Muscle of back (tissue), 11 donors: ENCODE results near the gene SLC6A8. TPM values are rescaled to one million over a fixed set of nuclear protein-coding genes. Genes with fewer than 3 reads are reported as not detected.

Source experiments
- DNase-seq, 3 donors: peaks; one replicate each; pipeline versions ENCODE4 v3.0.0 to v3.0.0-alpha.2; 2013
- polyA plus RNA-seq, 10 donors: library from polyadenylated mRNA; unstranded; fragments of 120-200 nt; gene quantifications; one replicate each; pipeline ENCODE4 v1.2.1, GENCODE V29; 2013; ENCODE audit not compliant: insufficient read length in 10 of 10

The SLC6A8 gene
- polyA plus RNA-seq, 10 donors: 22.4 to 41.9 (median 35.3) TPM

DNA sequence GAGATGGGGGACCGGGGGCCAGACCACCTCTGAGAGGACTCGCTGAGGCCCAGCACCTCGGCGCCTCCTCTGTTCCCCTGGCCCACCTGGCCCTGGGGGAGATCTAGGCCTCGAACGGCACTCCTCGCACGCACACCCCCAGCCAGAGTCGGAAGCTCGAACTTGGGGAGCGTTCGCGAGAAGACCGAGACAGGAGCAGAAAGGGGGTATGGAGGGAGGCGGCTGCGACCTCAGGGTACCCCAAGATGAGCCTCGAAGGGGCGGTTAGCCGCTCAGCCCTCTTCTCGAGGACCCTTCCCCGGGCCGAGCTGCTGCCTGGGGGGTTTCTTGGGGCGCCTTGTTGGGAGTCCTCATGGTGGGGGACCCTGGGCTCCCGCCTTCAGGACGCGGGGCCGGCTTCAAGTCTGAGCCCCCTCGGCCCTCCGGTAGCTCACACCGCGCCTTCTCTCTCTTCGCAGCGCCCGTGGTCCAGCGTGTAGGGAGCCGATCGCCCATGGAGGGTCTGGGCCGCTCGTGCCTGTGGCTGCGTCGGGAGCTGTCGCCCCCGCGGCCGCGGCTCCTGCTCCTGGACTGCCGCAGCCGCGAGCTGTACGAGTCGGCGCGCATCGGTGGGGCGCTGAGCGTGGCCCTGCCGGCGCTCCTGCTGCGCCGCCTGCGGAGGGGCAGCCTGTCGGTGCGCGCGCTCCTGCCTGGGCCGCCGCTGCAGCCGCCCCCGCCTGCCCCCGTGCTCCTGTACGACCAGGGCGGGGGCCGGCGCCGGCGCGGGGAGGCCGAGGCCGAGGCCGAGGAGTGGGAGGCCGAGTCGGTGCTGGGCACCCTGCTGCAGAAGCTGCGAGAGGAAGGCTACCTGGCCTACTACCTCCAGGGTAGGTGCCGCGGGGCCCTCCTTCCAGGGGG, 40.0 kb upstream of the SLC6A8 start:
- DNase-seq: no peak

GRCh38 chrX:153648358-153649177, 39.2 kb upstream of the SLC6A8 start:
- no peak for DNase-seq

DNA sequence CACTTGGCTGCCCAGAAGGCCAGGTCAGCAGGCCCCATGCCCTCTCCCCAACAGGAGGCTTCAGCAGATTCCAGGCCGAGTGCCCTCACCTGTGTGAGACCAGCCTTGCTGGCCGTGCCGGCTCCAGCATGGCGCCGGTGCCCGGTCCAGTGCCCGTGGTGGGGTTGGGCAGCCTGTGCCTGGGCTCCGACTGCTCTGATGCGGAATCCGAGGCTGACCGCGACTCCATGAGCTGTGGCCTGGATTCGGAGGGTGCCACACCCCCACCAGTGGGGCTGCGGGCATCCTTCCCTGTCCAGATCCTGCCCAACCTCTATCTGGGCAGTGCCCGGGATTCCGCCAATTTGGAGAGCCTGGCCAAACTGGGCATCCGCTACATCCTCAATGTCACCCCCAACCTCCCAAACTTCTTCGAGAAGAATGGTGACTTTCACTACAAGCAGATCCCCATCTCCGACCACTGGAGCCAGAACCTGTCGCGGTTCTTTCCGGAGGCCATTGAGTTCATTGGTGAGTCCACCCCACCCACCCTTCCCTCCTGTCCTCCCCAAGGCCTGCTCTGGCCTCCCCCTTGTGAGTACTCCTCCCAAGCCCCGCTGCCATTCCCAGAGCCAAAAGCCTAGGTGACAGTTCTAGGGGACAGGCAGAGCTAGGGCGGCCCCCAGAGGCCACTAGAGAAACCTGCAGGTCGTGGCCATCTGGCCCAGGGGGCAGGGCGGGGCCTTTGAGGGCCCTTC, 38.4 kb upstream of the SLC6A8 start:
- DNase-seq: no peak

- no peak for DNase-seq
Observed at GRCh38 chrX:153649915-153650782, 37.6 kb upstream of the SLC6A8 start.

DNA sequence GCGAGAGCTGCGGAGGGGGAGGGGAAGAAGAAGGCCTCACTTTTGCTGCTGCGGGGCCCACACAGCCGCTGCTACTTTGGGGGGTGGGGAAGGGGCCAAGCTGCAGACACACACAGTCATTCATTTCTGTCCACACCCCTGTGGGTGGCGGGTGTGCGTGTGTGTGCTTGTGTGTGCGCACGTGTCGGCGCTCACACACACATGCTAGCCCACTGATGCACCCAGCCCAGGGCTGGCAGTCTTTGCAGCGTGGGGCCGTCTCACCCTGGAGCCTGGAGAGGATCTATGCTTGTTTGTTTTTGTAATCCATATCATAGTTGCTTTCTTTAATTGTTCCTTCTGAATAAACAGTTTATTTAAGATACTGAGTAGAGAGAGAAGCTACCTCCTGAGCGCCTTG, 36.8 kb upstream of the SLC6A8 start:
- DNase-seq: no peak

DNA sequence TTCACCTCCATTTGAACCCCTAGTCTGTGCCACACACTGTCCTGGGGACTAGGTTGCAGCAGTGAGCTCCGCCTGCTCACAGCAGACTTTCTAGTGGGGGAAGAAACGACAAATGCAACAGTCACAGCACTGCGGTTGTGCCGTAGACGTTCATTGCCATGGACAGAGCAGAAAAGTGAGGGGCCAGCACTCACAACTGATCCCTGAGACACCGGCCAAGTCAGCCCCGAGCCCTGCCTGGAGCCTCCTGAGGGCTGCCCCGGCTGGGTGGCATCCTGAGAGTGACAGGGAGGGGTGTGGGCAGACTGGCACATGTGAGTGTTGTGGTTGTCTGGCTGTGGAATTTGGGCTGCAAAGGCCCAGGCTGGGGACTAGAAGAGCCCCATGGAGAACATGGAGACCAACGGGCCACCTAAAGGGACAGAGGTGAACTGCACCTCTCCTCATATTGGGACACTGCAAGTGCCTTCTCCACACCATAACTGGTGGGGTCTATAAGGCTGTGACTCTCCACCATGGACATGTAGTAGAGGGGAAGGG, 36.1 kb upstream of the SLC6A8 start:
- DNase-seq: no peak

- DNase-seq: no peak
Observed at GRCh38 chrX:153653556-153653955, 34.2 kb upstream of the SLC6A8 start.

- DNase-seq: no peak
Observed at GRCh38 chrX:153657161-153657560, 30.6 kb upstream of the SLC6A8 start.

DNA sequence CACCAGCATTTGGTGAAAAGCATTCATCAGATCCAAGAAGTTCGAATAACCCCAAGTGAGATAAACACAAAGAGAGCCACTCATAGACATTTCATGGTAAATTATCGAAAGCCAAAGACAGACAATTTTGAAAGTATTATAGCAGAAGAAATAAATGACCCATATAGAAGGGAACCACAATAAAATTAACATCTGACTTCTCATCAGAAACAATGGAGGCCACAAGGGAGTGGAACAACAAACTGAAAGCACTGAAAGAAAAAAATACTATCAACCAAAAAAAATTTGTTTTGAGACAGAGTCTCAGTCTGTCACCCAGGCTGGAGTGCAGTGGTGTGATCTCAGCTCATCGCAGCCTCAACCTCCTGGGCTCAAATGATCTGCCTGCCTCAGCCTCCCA, 28.5 kb upstream of the SLC6A8 start:
- no peak for DNase-seq

DNA sequence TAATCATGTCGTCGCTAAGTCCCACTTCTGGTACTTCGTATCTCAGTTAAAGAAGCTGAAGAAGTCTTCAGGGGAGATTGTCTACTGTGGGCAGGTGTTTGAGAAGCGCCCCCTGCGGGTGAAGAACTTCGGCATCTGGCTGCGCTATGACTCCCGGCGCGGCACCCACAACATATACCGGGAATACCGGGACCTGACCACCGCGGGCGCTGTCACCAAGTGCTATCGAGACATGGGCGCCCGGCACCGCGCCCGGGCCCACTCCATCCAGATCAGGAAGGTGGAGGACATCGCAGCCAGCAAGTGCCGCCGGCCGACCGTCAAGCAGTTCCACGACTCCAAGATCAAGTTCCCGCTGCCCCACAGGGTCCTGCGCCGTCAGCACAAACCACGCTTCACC, 25.5 kb upstream of the SLC6A8 start:
- no peak for DNase-seq

DNA sequence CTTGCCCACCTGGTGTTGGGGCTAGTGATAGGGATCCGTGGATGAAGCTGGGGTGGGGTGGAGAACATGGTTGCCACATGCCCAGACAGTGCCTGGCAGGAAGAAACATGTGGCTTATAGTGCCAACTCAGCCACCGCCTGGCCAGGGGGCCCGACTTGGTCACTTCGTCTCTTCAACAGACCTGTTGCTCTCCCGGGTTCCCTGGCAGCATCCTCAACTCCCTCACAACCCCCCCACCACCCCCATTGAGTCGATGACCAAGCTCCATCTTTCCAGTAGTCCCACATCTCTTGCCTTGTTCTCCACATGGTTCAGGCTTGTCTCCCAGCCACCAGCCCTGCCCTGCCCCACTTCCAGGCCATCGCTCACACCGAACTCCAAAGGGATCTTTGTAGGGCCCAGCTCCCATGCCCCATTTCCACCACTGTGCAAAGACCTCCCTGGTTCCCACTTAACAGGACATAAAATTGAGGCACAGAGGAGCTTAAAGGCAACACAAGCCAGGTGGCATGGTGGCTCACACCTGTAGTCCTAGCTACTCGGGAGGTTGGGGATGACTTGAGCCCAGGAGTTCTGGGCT, 21.9 kb upstream of the SLC6A8 start:
- no peak for DNase-seq

- no peak for DNase-seq
Observed at GRCh38 chrX:153667281-153667955, 20.3 kb upstream of the SLC6A8 start.

- DNase-seq: peak; percentile 57 to 88 (median 83)
Observed at GRCh38 chrX:153667956-153668396, 19.8 kb upstream of the SLC6A8 start.

- DNase-seq: no peak
Observed at GRCh38 chrX:153668423-153669173, 19.1 kb upstream of the SLC6A8 start.

DNA sequence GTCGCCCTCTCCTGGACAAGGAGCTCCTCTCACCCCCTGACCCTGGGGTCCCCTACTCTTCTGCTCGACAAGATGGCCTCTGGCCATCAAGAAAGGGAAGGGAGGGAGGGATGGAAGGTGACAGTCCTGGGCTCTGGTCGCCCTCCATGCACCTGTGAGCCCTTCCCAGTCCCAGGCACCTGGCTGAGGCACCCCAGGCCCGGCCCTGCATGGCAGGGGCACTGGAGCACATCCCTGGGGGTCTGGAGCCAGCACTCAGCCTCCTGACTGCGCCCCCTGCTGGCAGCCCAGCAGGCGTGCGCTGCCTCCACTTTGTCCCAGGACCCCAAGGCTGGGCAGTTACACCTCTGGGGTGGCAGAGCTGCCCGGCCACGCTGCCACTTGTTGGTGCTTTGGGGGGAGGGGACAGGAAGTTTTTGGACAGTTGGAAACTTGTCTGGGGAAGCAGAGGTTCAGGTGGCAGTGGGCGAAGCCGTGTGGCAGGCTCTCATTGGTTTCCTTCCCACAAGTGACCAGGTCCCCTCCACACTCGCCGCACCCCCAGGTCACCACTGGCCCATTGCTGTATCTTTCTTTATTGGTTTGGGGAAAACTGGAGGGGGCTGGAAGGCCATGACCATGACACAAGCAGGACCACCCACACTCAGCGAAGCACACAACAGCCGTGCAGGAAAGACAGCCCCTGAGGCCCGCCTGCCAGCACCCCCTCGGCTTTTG, 18.4 kb upstream of the SLC6A8 start:
- DNase-seq: no peak

DNA sequence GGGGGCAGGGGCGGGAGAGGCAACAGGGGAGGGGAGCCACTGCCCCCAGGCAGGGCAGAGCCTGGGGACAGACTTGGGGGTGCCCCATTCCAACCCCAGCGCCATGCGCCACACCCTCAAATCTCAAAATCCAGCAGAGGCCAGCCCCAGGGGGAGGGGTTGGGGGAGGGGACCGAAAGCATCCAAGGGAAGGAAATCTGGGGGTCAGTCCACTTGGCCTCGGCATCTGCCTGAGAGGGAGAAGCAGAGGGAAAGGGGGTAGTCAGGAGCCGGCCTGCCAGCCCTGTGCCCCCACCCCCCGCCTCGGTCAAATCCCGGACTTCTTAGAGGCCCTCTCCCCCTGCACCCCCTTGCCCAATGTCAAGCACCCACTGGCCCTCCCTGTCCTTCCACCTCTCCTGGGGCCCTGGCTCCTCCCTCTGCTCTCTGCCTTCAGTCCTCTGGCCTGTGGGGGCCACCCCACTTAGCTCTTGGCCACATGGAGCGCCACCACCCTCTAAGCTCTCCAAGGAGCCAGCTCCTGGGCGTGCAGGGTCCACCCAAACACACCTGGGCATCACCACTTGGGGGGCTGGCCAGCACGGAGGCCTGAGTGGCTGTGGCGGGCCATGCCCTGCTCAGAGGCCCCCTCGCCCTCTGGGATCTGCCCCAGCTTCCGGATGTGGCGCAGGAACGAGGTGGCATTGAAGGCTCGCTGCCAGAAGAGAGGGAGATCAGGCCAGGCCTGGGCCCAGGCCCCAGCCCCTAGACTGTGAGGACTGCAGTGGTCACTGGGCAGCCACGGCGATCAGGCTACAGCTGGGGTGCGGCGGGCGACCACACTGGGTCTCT, 17.6 kb upstream of the SLC6A8 start:
- DNase-seq: no peak
